CD4-positive, CD25-positive, alpha-beta regulatory T cell (primary cell): ENCODE results near the gene RBM47. TPM values are rescaled to one million over a fixed set of nuclear protein-coding genes. Genes with fewer than 3 reads are reported as not detected.
A peak's percentile ranks its signal among the peaks of the same experiment; 100 is the strongest.
"Not testable (repeated sequence)": the region's sequence is repeated elsewhere in the genome, so short reads cannot be mapped to it uniquely, and the experiment has no call there.

Source experiments
- ATAC-seq, 2 donors: fragments of 150-1000 bp; cut with Tn5 transposase; one replicate each; pipeline ENCODE4 v1.10.0; 2021; ENCODE audit warnings: low read depth in 2 of 2, moderate number of reproducible peaks in 2 of 2, moderate library complexity in 1 of 2
- DNase-seq, 3 donors: peaks; one replicate each; pipeline versions ENCODE4 v3.0.0 to v3.0.0-alpha.2; 2012 to 2022; ENCODE audit warnings: mixed read lengths in 1 of 3
- H3K27ac ChIP-seq: one replicate; pipeline ENCODE4 v1.7.0; 2013; ENCODE audit warnings: mild to moderate bottlenecking, low read length; ENCODE audit not compliant: insufficient read depth, poor library complexity, severe bottlenecking
- H3K27me3 ChIP-seq: one replicate; pipeline ENCODE4 v1.7.0; 2013; ENCODE audit warnings: low read length; ENCODE audit not compliant: control insufficient read depth, insufficient read depth
- H3K36me3 ChIP-seq: one replicate; pipeline ENCODE4 v1.7.0; 2013; ENCODE audit warnings: mild to moderate bottlenecking, low read length, moderate library complexity; ENCODE audit not compliant: control insufficient read depth, insufficient read depth
- H3K4me1 ChIP-seq: 2 replicates; pipeline ENCODE4 v1.7.0; 2013; ENCODE audit warnings: mild to moderate bottlenecking, low read length; ENCODE audit not compliant: insufficient read depth, control insufficient read depth, poor library complexity, severe bottlenecking
- H3K4me3 ChIP-seq: one replicate; pipeline ENCODE4 v1.7.0; 2013; ENCODE audit warnings: low read depth, mild to moderate bottlenecking, low read length, moderate library complexity
- H3K9me3 ChIP-seq, 2 experiments: 1 replicate in 1 of 2; 2 replicates in 1 of 2; pipeline ENCODE4 v1.7.0; 2013; ENCODE audit warnings: low read length in 2 of 2, mild to moderate bottlenecking in 1 of 2, moderate library complexity in 1 of 2; ENCODE audit not compliant: control insufficient read depth in 2 of 2
- H3K27ac Mint-ChIP-seq, 3 donors: one replicate each; pipeline ENCODE4 v1.8.0; 2020 to 2022; ENCODE audit warnings: mild to moderate bottlenecking in 3 of 3, mixed read lengths in 3 of 3, moderate library complexity in 2 of 3
- H3K27me3 Mint-ChIP-seq: one replicate; pipeline ENCODE4 v1.8.0; 2022; ENCODE audit warnings: mild to moderate bottlenecking, mixed read lengths
- H3K36me3 Mint-ChIP-seq: one replicate; pipeline ENCODE4 v1.8.0; 2020; ENCODE audit warnings: mixed read lengths
- H3K4me1 Mint-ChIP-seq, 4 donors: one replicate each; pipeline ENCODE4 v1.8.0; 2020 to 2022; ENCODE audit warnings: mixed read lengths in 4 of 4, mild to moderate bottlenecking in 1 of 4
- H3K4me3 Mint-ChIP-seq, 4 donors: one replicate each; pipeline ENCODE4 v1.8.0; 2020 to 2022; ENCODE audit warnings: mild to moderate bottlenecking in 4 of 4, mixed read lengths in 4 of 4, moderate library complexity in 3 of 4
- H3K9me3 Mint-ChIP-seq, 7 donors: one replicate each; pipeline ENCODE4 v1.8.0; 2020 to 2022; ENCODE audit warnings: mixed read lengths in 7 of 7, mild to moderate bottlenecking in 3 of 7, moderate library complexity in 2 of 7
- polyA plus RNA-seq, 4 donors: library from polyadenylated mRNA; unstranded; fragments of 300-500 nt; fragmentation: Illumina TruSeq; gene quantifications; one replicate each; pipeline ENCODE4 v1.2.3, GENCODE V29; 2021
- total RNA-seq: library from RNA; stranded (reverse); gene quantifications from one replicate; pipeline ENCODE4 v1.2.3, GENCODE V29; 2022

The RBM47 gene
- total and polyA plus RNA-seq, 5 donors from 2014 or later = 0.07 to 1.5 (median 0.15) TPM; not detected in 1

DNA sequence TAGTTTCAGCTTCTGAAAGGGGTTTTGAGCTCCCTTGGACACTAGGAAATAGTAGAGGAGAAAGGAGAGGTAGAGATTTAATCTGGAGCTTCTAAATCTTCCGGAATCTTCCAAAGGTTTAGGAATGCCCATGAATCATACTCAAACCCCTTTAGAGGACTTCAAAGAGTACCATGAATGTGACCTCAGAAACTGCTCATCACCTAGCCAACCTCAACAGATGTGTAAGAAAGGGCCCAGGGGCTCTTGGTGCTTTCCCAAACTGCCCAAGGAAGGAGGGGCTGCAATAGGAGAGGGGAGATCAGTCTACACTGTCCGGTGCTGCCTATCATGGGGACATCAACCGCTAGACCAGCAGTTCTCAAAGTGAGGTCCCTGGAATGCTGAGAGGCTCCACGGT is 109.1 kb downstream of the RBM47 start:
- Histone ChIP-seq H3K27me3 (no peaks in the 10 kb centered on the region), H3K9me3 (no peaks in the 10 kb centered on the region), H3K4me1 (no peaks in the 10 kb centered on the region), H3K36me3 (no peaks in the 10 kb centered on the region), H3K4me3 (no peak overlapping the region), H3K27ac (no peak overlapping the region)
- Mint-ChIP-seq H3K4me1 (peaks cover 0 to 6% (median under 1%) of the 10 kb centered on the region in 4 donors), H3K4me3 (no peak overlapping the region), H3K36me3 (no peaks in the 10 kb centered on the region), H3K27me3 (peaks cover 13% of the 10 kb centered on the region), H3K27ac (no peak overlapping the region), H3K9me3 (peaks cover 0 to 1% (median 0%) of the 10 kb centered on the region in 7 donors)
- DNase-seq (no peak), ATAC-seq (no peak)

DNA sequence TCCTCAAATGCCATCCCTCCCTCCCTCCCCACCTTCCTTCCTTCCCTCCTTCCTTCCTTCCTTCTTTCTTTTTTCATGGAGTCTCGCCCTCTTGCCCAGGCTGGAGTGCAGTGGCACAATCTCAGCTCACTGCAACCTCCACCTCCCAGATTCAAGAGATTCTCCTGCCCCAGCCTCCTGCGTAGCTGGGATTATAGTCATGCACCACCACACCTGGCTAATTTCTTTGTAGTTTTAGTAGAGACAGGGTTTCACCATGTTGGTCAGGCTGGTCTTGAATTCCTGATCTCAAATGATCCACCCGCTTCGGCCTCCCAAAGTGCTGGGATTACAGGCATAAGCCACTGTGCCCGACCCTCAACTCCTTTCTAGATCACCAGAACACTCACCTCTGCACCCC is 112.6 kb downstream of the RBM47 start:
- H3K27ac Mint-ChIP-seq, H3K36me3 Mint-ChIP-seq, H3K27ac ChIP-seq, H3K4me1 ChIP-seq, DNase-seq, H3K36me3 ChIP-seq, H3K4me3 Mint-ChIP-seq, H3K27me3 ChIP-seq, H3K9me3 ChIP-seq, H3K9me3 Mint-ChIP-seq, H3K4me3 ChIP-seq, ATAC-seq: not testable (repeated sequence)
- H3K4me1 Mint-ChIP-seq = peaks cover 0 to 10% (median 5%) of the 10 kb centered on the region in 4 donors
- H3K27me3 Mint-ChIP-seq = peaks cover 13% of the 10 kb centered on the region

DNA sequence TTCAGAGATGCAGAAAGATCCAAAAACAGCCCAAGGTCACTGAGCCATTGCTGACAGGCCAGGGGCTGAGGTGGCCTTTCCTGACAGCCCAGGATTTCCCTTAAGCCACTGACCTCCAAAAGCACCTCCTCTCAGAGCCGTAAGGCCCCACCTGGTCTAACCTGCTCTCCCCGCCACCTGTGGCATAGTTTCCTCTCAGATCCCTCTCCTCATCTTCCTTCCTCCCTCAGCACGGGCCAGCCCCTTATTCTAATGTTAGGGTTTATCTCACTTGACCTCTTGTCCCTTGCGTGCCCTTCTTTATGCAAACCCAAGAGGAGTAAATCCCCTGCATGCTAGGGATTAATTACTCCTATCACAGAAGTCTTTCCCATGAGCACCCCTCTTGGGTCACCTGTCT is 113.0 kb downstream of the RBM47 start:
- no peaks in the 10 kb centered on the region for H3K27me3 ChIP-seq
- no peak overlapping the region for H3K27ac ChIP-seq
- no peak overlapping the region for H3K4me3 ChIP-seq
- Mint-ChIP-seq H3K4me3 (no peak overlapping the region), H3K27ac (no peak overlapping the region), H3K27me3 (peaks cover 13% of the 10 kb centered on the region), H3K9me3 (no peaks in the 10 kb centered on the region), H3K4me1 (peaks cover 0 to 10% (median 5%) of the 10 kb centered on the region in 4 donors), H3K36me3 (no peaks in the 10 kb centered on the region)
- DNase-seq (no peak), ATAC-seq (no peak)
- H3K4me1 ChIP-seq = no peaks in the 10 kb centered on the region
- H3K36me3 ChIP-seq = no peaks in the 10 kb centered on the region
- no peaks in the 10 kb centered on the region for H3K9me3 ChIP-seq

DNA sequence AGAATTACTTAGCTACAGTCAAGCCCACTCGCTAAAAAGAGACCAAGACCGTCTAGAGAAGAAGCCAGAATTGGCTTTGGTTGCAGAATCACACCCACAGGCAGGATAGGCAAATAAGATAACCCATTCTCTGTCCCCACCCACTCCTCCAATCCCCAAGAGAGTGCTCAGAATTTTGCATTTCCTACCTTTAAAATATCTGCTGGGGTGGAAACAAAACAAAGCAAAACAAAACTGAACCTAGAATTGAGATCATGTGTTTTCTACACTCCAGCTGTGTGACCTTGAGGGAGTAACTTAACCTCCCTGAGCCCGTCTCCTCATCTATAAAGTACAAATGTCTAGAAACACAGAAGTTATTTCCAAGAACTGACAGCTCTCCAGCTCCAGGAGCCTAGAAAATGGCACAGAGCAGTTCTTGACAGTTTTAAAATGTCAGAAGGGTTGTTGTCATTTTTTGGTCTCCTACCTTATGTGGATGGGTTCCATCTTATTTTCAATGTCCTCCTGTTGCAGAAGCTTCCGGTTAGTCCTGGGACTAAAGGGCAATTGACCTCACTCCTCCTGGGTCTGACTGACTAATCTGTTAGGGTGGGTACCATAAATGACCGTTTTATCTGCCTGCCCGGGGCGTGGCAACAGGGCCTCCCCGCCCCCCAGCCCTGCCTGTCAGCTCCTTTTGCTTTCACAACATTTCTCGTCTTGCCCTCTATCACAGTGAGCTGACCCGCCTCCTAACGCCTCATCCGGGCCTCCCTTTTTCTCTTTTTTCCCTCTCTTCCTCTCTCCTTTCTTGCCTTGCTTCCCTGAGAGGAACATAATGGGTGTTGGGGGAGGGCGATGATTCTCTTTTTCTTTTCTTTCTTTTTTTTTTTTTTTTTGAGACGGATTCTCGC is 114.0 kb downstream of the RBM47 start:
- Mint-ChIP-seq H3K27me3 (peaks cover 12% of the 10 kb centered on the region), H3K27ac (peak overlapping the region in 1 of 3 donors; percentile 38), H3K4me3 (no peak overlapping the region), H3K36me3 (no peaks in the 10 kb centered on the region), H3K9me3 (no peaks in the 10 kb centered on the region), H3K4me1 (peaks cover 0 to 10% (median 5%) of the 10 kb centered on the region in 4 donors)
- no peaks in the 10 kb centered on the region for H3K4me1 ChIP-seq
- DNase-seq (peak in 1 of 3 donors; percentile 83), ATAC-seq (peak; percentile 37 to 47)
- no peak overlapping the region for H3K27ac ChIP-seq
- no peaks in the 10 kb centered on the region for H3K36me3 ChIP-seq
- no peaks in the 10 kb centered on the region for H3K9me3 ChIP-seq
- no peak overlapping the region for H3K4me3 ChIP-seq
- H3K27me3 ChIP-seq = no peaks in the 10 kb centered on the region

DNA sequence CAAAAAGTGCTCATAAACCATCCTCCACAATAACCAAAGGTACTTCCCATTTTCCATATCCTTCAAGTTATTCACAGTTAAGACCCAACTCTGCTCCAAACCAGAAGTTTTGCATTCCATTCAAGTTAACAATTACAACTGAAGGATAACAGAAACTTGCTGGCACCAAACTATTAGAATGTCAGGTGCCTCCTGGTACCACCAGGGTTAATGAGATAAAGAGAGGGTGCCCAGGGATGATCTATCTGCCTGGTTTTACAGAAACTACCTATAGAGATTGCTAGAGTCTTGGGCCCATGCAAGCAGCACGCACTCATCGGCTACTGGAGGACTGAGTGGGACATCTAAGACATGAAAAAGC is 114.6 kb downstream of the RBM47 start:
- Mint-ChIP-seq H3K4me3 (no peak overlapping the region), H3K27me3 (peaks cover 9% of the 10 kb centered on the region), H3K36me3 (no peaks in the 10 kb centered on the region), H3K9me3 (no peaks in the 10 kb centered on the region), H3K27ac (peak overlapping the region in 1 of 3 donors; percentile 38), H3K4me1 (peaks cover 0 to 10% (median 5%) of the 10 kb centered on the region in 4 donors)
- Histone ChIP-seq H3K9me3 (no peaks in the 10 kb centered on the region), H3K27ac (no peak overlapping the region), H3K27me3 (no peaks in the 10 kb centered on the region), H3K4me3 (no peak overlapping the region), H3K4me1 (no peaks in the 10 kb centered on the region), H3K36me3 (no peaks in the 10 kb centered on the region)
- ATAC-seq (peak in 1 of 2 donors; percentile 37), DNase-seq (no peak)

DNA sequence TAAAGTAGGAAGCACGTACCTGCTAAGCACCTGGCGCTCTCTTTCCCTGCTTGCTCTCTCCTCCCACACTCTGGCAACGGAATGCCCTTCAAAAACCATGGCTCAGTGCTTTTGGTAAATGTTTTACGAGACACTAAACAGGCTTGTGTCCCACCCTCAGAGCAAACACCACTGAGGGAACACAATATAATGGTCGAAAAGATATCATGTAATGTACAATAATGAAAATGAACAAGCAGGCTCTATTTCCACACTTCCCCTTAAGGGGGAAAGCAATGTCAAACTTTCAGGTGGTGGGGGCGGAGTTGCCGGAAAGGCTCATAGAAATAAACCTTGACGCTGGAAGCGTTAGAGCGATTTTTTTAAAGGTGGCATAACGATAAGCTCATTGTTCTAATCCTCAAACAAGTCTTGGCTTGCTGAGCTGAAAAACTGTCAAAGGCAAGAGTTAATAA is 115.1 kb downstream of the RBM47 start:
- Mint-ChIP-seq H3K27me3 (peaks cover 9% of the 10 kb centered on the region), H3K36me3 (no peaks in the 10 kb centered on the region), H3K27ac (no peak overlapping the region), H3K4me3 (peak overlapping the region in 1 of 4 donors; percentile 5), H3K4me1 (peaks cover 0 to 10% (median 5%) of the 10 kb centered on the region in 4 donors), H3K9me3 (no peaks in the 10 kb centered on the region)
- ATAC-seq (no peak), DNase-seq (no peak)
- no peaks in the 10 kb centered on the region for H3K9me3 ChIP-seq
- no peaks in the 10 kb centered on the region for H3K4me1 ChIP-seq
- no peak overlapping the region for H3K4me3 ChIP-seq
- no peaks in the 10 kb centered on the region for H3K27me3 ChIP-seq
- H3K27ac ChIP-seq = no peak overlapping the region
- no peaks in the 10 kb centered on the region for H3K36me3 ChIP-seq

DNA sequence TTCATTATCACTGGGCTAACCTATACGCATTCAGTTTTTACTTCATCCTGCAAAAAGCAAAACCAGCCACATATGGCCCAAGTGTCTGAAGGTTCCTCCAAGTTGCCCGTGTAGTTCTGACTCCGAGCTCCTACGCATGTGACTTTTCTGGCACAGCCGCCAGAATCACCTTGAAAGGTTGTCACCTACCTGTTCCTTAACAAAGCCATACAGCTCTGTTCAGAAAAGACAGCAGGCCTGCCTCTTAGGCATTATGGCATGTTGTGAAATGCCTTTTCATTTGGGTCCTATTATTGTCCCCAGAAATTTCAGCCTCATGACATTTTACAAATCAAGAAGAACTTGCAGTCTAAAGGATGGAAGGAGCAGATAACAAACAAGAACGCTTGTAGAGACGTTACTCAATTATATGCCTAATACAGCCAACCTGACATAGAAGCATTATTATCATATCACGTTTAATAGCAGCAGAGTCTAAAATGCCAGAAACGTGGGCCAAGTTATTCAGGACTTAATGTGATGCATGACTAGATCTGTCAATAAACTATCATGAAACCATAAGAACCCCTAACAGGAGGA is 118.5 kb downstream of the RBM47 start:
- no peak for ATAC-seq
- Mint-ChIP-seq H3K27ac (no peak overlapping the region), H3K4me3 (no peak overlapping the region), H3K27me3 (peaks cover 9% of the 10 kb centered on the region), H3K36me3 (no peaks in the 10 kb centered on the region), H3K4me1 (peaks cover 0 to 8% (median 5%) of the 10 kb centered on the region in 4 donors), H3K9me3 (no peaks in the 10 kb centered on the region)
- H3K27ac ChIP-seq = no peak overlapping the region
- H3K36me3 ChIP-seq = no peaks in the 10 kb centered on the region
- no peak for DNase-seq
- H3K4me1 ChIP-seq = no peaks in the 10 kb centered on the region
- no peaks in the 10 kb centered on the region for H3K27me3 ChIP-seq
- H3K9me3 ChIP-seq = no peaks in the 10 kb centered on the region
- no peak overlapping the region for H3K4me3 ChIP-seq
